Breast epithelium (tissue), 4 donors: ENCODE measurements around the gene HSD3B7. TPM values are rescaled to one million over a fixed set of nuclear protein-coding genes. Genes with fewer than 3 reads are reported as not detected.

Source experiments
- DNase-seq, 2 donors: peaks; one replicate each; pipeline ENCODE4 v3.0.0-alpha.2; 2019; ENCODE audit warnings: low spot score in 2 of 2
- H3K27ac ChIP-seq, 2 donors: fragments of 200-600 bp; sonication (generic) in 1 of 2; one replicate each; pipeline ENCODE4 v1.5.1; 2016 to 2019; ENCODE audit warnings: mild to moderate bottlenecking in 1 of 2
- H3K27me3 ChIP-seq, 2 donors: fragments of 200-600 bp; sonication (generic) in 1 of 2; one replicate each; pipeline versions ENCODE4 v1.5.1 to v1.6.0; 2017 to 2019; ENCODE audit warnings: control low read depth in 1 of 2, mild to moderate bottlenecking in 1 of 2
- H3K36me3 ChIP-seq: fragments of 200-600 bp; one replicate; pipeline ENCODE4 v1.5.1; 2019
- H3K4me1 ChIP-seq, 2 donors: fragments of 200-600 bp; sonication (generic); one replicate each; pipeline ENCODE4 v1.5.1; 2016 to 2019; ENCODE audit warnings: control low read depth in 1 of 2
- H3K4me3 ChIP-seq, 3 donors: fragments of 200-600 bp; sonication (generic); 1 replicate in 2 of 3; 2 replicates in 1 of 3; pipeline ENCODE4 v1.5.1; 2016 to 2019; ENCODE audit warnings: mild to moderate bottlenecking in 3 of 3, moderate library complexity in 2 of 3
- H3K9me3 ChIP-seq, 2 donors: fragments of 200-600 bp; sonication (generic) in 1 of 2; one replicate each; pipeline ENCODE4 v1.5.1; 2016 to 2019; ENCODE audit warnings: control low read depth in 1 of 2
- POLR2A ChIP-seq: fragments of 450-650 bp; IDR thresholded peaks from one replicate; pipeline ENCODE4 v1.6.1; 2016; ENCODE audit warnings: antibody characterized with exemption, mild to moderate bottlenecking, moderate library complexity
- POLR2AphosphoS5 ChIP-seq, 3 donors: sonication (generic); formaldehyde crosslinking; IDR thresholded peaks; one replicate each; pipeline ENCODE4 v1.6.1; 2017; ENCODE audit warnings: antibody characterized with exemption in 3 of 3
- intact Hi-C: fragments of 100-400 bp; cut with DNase I; formaldehyde crosslinking; loops from one replicate; pipeline ENCODE4 v1.15.1; 2023; ENCODE audit warnings: low total_unique reads
- total RNA-seq, 3 donors: library from RNA; depleted of rRNA; stranded (reverse); fragments of >200 nt; gene quantifications; one replicate each; pipeline ENCODE4 v1.1.0, GENCODE V29; 2016
- TF ChIP-seq, protein P1 (sequence below), 3 donors: fragments of 450-650 bp; IDR thresholded peaks; one replicate each; pipeline ENCODE4 v1.5.1; 2016 to 2017; ENCODE audit warnings: antibody characterized with exemption in 3 of 3, mild to moderate bottlenecking in 3 of 3, moderate library complexity in 3 of 3

The HSD3B7 gene
- total RNA-seq, 3 donors from 2014 or later = 12.1 to 27.8 (median 26.9) TPM

DNA sequence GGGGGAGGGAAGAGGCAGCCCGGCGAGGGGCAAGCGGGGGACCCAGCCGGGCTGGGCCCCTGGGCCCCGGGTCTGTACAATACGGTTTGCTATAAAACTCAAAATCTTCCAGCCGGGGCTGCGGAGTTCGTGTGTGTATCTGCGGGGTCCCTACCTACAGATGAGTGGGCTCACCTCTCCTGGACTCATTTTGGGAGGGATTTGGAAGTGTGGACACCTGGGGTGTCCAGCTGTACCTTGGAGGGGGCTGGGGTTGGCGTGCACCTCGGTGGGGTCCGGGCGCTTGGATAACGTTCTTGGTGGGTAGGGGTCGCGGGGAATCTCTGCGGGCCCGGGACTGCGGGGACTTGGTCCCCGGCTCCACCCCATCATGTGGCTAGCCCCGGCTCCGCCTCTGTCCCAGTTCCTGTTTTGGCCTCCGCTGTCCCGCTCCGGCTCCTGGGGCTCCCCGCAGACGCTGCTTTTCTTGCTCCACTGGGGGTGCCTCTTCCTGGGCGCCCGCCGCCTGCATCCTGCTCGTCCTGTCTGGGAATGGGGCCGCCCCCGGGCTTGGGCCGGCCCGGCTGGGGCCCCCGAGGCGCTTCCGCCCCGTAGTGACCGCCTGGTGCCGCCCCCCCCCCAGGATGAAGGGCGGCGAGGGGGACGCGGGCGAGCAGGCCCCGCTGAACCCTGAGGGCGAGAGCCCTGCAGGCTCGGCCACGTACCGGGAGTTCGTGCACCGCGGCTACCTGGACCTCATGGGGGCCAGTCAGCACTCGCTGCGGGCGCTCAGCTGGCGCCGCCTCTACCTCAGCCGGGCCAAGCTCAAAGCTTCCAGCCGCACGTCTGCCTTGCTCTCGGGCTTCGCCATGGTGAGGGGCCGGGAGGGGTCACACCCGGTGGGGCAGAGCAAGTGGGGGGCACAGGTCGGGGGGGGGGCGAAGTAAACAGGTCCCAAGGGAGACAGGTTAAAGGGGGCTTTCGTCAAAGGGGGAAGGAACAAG lies 36.0 kb upstream of the HSD3B7 start, which contains the start of gene ORAI3:
Gene ORAI3 (plus strand): TSS at position 402 of the 983 bp plus-strand sequence. CDS start 222 bp downstream, at position 624.
- Histone ChIP-seq H3K4me3 (peak within 1 kb of the TSS; percentile 84 to 98 (median 98)), H3K27ac (peak within 1 kb of the TSS; percentile 91 to 94), H3K4me1 (peaks cover 8 to 14% of the 10 kb centered on the region in 2 donors), H3K27me3 (no peaks in the 10 kb centered on the region), H3K9me3 (no peaks in the 10 kb centered on the region), H3K36me3 (no peaks in the 10 kb centered on the region)
- TF ChIP-seq POLR2A (no peak), POLR2AphosphoS5 (IDR thresholded peaks at IDR 0.05) (peak; percentile 22 to 62 (median 60))
- TF ChIP-seq, protein P1, sequence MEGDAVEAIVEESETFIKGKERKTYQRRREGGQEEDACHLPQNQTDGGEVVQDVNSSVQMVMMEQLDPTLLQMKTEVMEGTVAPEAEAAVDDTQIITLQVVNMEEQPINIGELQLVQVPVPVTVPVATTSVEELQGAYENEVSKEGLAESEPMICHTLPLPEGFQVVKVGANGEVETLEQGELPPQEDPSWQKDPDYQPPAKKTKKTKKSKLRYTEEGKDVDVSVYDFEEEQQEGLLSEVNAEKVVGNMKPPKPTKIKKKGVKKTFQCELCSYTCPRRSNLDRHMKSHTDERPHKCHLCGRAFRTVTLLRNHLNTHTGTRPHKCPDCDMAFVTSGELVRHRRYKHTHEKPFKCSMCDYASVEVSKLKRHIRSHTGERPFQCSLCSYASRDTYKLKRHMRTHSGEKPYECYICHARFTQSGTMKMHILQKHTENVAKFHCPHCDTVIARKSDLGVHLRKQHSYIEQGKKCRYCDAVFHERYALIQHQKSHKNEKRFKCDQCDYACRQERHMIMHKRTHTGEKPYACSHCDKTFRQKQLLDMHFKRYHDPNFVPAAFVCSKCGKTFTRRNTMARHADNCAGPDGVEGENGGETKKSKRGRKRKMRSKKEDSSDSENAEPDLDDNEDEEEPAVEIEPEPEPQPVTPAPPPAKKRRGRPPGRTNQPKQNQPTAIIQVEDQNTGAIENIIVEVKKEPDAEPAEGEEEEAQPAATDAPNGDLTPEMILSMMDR (IDR thresholded peaks at IDR 0.05) = no peak
- DNase-seq = peak; percentile 68 to 76
- intact Hi-C loops = loop anchor here (10.0 kb wide), 1 partner anchor 86 kb away; the partner anchor contains the start of gene STX4

DNA sequence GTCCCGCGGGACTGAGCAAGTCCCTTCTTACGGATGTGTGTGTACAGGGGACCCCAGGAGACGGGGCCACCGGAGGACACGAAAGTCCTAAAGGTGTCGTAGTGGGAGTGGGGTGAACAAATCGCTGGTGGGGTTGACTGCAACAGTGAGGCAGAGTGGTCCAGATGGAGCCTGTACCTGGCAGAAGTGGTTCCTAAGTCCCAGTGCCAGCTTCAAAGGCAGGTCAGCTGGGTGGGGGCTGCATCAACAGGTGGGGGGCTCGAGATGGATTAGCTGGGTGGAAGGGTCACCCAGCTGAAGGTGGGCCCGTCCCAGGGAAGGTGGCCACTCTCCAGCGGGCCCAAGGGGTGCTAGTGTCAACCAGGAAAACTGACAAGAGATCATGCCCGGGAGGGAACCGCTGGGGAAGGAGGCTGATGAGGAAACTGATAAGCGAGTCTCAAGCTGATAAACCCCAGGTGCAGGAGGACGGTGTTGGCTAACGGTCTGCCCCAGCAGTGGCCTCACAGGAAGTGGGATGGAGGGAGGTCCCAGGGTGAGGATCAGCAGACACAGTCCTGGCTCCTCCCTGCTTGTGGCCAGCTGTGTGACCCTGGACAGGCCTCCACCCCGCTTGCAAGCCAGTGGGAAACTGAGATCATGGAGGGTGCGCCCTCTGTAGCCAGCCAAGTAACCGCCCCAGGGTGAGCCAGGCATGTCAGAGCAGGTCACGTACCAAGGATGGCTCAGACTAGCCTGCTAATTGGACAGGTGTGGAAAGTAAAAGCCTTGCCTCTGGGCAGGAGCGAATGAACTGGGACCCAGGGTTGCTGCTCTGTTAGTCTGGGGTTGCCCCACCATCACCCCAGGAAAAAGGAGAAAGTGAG lies 35.1 kb upstream of the HSD3B7 start:
- intact Hi-C loops = loop anchor here (10.0 kb wide), 1 partner anchor 85 kb away; the partner anchor contains the start of gene STX4
- Histone ChIP-seq H3K4me3 (peak overlapping the region; percentile 84 to 98 (median 98)), H3K36me3 (no peaks in the 10 kb centered on the region), H3K27ac (peak overlapping the region; percentile 91 to 94), H3K4me1 (peaks cover 8 to 14% of the 10 kb centered on the region in 2 donors), H3K27me3 (no peaks in the 10 kb centered on the region), H3K9me3 (no peaks in the 10 kb centered on the region)
- TF ChIP-seq POLR2A = peak; percentile 11
- TF ChIP-seq, protein P1 (IDR thresholded peaks at IDR 0.05) = no peak
- peak in 1 of 3 donors; percentile 42 for TF ChIP-seq POLR2AphosphoS5 (IDR thresholded peaks at IDR 0.05)
- DNase-seq = peak; percentile 75 to 89

DNA sequence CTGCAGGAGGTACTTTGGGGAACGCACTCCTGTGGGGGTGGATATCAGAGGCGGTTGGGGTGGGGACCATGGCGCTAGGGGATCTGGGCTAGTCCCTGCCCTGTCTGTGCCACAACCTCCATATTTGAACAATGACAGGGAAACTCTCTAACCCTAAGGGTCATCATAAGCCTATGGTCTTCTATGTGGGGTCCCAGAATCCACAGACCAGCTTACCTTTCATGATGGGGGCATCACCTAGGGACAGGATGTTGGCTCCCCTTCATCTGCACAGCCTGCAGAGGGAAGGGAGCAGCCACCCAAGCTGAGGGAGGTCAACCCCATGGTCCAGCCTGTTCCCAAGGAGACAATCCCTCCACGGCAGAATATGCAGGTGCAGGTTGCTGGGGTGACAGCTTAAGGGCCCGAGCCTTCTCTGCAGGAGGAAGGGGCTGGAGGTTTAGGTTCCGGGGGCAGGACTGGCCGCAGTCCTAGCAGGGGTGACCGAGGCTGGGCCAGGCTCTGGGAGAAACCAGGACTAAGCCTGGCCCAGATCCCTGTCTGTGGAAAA lies 34.4 kb upstream of the HSD3B7 start:
- no peak for TF ChIP-seq POLR2AphosphoS5 (IDR thresholded peaks at IDR 0.05)
- TF ChIP-seq POLR2A = no peak
- TF ChIP-seq, protein P1 (IDR thresholded peaks at IDR 0.05) = no peak
- intact Hi-C loops = no loop called here
- H3K4me1 ChIP-seq = peaks cover 8 to 14% of the 10 kb centered on the region in 2 donors

DNA sequence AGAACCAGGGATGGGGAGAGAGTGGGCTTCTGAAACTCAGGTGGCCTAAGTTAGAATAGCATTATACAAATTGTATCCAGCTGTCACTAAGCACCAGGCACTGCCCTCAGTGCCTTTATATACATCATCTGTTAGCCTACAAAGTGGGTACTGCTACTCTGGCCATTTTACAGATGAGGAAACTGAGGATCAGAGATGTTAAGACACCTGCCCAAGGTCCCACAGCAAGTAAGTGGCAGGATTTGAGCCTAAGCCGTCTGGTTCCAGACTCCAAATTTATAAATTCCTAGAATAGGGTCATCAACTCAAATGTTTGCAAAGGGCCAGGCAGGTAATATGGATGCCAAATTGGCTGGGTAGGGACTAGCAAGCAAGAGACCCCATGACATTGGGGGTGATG lies 33.8 kb upstream of the HSD3B7 start:
- no peak overlapping the region for H3K4me3 ChIP-seq
- no peak for DNase-seq
- no peak for TF ChIP-seq POLR2AphosphoS5 (IDR thresholded peaks at IDR 0.05)
- TF ChIP-seq POLR2A = no peak
- peak overlapping the region; percentile 91 to 94 for H3K27ac ChIP-seq
- H3K27me3 ChIP-seq = no peaks in the 10 kb centered on the region
- intact Hi-C loops = no loop called here
- no peaks in the 10 kb centered on the region for H3K36me3 ChIP-seq
- no peaks in the 10 kb centered on the region for H3K9me3 ChIP-seq
- peaks cover 8 to 14% of the 10 kb centered on the region in 2 donors for H3K4me1 ChIP-seq

More for the DNA sequence above, 34.4 kb upstream of the HSD3B7 start:
- Histone ChIP-seq H3K27ac (peak overlapping the region; percentile 91 to 94), H3K9me3 (no peaks in the 10 kb centered on the region), H3K27me3 (no peaks in the 10 kb centered on the region), H3K4me3 (peak overlapping the region; percentile 84 to 98 (median 98)), H3K36me3 (no peaks in the 10 kb centered on the region)
- DNase-seq = no peak

DNA sequence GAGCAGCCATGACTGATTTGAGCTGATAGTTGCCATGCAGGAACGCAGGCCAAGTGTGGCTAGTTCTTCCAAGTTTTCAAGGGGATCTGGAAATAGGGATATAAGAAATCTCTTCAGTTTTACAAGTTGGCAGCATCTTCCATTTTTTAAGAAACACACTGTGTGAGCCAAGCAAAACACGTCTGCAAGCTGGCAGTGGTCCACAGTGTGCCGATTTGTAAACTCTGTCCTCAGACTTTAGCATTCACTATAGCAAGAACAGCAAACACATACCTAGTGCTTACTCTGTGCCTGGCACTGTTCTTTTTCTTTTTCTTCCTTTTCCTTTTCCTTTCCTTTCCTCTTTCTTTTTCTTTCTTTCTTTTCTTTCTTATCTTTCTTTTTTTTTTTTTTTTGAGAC lies 33.3 kb upstream of the HSD3B7 start:
- Histone ChIP-seq H3K27ac (peak overlapping the region in 1 of 2 donors; percentile 91), H3K36me3 (no peaks in the 10 kb centered on the region), H3K4me3 (no peak overlapping the region), H3K9me3 (no peaks in the 10 kb centered on the region), H3K4me1 (peaks cover 8 to 14% of the 10 kb centered on the region in 2 donors), H3K27me3 (no peaks in the 10 kb centered on the region)
- DNase-seq = peak in 1 of 2 donors; percentile 67
- intact Hi-C loops = no loop called here
- TF ChIP-seq POLR2A = no peak
- TF ChIP-seq, protein P1 (IDR thresholded peaks at IDR 0.05) = no peak
- TF ChIP-seq POLR2AphosphoS5 (IDR thresholded peaks at IDR 0.05) = no peak
